WI38 (cell line): ENCODE results near the gene PDIA6.

Experiments used
- H3K4me3 ChIP-seq: 2 replicates; pipeline ENCODE4 v1.5.1; 2011; ENCODE audit warnings: low read depth, mild to moderate bottlenecking, control low read depth, low read length
- TF ChIP-seq, protein P1 (sequence below): IDR thresholded peaks from 2 replicates; pipeline ENCODE4 v1.5.1; 2012; ENCODE audit warnings: low read depth, mild to moderate bottlenecking, control low read depth, low read length

PDIA6 gene

DNA sequence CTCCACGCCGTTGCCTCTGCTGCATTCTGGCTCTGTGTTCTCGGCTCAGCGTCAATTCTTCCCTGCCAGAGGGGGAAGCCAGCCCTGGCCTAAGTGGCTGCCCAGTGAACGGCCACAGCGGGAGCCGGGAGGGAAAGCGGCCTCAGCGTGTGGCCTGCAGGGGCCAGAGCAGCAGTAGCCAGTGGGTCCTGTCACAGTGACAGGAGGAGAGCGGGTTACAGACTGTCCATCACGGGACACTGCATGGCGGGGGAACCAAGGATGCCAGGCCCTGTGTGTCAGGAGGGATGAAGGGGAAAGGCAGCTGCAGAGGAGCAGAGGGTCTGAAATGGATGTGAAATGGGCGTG is 39.7 kb downstream of the PDIA6 start:
- H3K4me3 ChIP-seq, result no peak overlapping the region
- TF ChIP-seq, protein P1, sequence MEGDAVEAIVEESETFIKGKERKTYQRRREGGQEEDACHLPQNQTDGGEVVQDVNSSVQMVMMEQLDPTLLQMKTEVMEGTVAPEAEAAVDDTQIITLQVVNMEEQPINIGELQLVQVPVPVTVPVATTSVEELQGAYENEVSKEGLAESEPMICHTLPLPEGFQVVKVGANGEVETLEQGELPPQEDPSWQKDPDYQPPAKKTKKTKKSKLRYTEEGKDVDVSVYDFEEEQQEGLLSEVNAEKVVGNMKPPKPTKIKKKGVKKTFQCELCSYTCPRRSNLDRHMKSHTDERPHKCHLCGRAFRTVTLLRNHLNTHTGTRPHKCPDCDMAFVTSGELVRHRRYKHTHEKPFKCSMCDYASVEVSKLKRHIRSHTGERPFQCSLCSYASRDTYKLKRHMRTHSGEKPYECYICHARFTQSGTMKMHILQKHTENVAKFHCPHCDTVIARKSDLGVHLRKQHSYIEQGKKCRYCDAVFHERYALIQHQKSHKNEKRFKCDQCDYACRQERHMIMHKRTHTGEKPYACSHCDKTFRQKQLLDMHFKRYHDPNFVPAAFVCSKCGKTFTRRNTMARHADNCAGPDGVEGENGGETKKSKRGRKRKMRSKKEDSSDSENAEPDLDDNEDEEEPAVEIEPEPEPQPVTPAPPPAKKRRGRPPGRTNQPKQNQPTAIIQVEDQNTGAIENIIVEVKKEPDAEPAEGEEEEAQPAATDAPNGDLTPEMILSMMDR, result no peak

DNA sequence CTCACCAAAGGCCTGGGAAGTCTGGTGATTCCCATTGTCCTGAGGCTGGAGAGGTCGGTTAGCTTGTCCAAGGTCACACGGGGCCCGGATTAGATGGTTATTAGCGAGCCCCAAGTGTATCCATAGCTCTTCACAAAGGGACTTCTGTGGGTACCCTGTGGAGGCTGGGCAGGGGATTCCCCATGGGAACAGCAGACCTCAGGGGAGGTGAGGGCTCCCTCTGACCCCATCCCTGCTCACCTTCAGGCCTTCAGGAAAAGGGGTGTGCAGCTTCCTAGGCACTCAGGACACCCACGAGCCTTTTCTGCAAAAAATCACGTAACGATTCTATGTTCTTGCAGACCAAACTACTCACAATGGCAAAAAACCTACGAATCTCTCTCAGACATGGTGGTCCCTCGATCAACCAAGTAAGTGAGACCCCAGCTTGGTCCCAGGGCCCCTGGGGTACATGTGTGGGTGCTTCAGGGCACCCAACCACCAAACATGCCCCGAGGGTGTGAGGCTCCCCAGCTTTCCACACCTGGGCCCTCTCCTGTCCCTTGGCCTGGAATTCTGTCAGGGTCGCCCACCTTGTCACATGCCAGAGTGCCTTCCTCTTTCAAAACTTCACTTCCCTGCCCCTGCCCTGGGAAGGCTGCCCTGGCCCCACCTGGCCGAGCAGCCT is 40.3 kb downstream of the PDIA6 start:
- TF ChIP-seq, protein P1, result no peak

DNA sequence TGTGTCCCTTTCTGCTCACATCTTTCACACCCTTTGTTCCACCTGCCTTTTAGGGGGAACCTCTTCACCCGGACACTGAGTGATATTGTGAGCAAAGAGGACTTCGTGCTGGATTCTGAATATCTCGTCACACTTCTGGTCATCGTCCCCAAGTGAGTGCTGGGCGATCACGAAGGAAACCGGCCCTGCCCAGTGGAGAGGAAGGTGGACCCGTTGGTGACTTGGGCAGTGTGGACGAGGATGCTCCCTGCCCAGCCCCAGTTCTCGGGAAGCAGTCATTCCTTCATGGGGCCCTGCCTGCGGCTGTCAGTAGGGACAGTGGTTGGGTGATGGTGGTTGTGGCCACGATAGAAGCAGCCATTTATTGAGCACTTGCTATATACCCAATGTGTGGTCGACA is 40.8 kb downstream of the PDIA6 start:
- no peak overlapping the region for H3K4me3 ChIP-seq
- TF ChIP-seq, protein P1, result no peak

More for the DNA sequence above, 40.3 kb downstream of the PDIA6 start:
- no peak overlapping the region for H3K4me3 ChIP-seq

DNA sequence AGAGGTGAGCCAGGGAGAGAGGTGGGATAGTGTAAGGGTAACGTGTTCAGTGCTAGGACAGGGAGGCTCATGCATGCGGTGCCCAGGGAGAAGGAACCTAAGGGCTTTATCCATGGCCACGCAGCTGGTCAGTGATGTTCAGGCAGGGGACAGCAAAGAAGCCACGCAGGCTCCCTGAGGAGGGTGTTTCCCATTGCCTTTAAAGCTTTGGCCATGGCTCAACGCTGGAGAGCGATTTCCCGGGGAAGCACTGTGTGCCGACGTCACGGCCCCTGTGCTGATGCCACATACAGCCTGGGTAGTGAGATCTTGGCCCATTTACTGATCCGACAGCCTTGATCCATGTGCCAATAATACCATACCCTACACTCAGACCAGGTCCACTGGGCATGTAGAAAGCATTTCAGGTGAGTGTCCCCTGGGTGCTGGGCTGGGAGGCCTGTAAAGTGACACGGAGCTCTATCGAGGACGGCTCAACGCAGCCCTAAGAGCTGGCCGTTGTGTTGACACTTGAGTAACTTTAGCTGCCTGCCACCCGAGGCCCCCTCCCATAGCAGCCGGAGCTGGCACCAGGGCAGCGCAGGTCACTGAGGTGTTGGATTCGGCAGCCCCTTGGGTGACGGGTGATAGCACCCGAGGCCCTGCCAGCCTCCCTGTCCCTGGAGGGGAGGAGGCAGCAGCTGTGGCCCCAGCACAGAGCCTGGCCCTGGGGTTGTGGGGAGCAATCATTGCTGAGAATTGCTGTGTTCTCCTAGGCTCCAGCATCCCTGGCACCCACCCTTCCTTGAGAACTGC is 41.4 kb downstream of the PDIA6 start:
- H3K4me3 ChIP-seq, result no peak overlapping the region
- TF ChIP-seq, protein P1, result no peak

DNA sequence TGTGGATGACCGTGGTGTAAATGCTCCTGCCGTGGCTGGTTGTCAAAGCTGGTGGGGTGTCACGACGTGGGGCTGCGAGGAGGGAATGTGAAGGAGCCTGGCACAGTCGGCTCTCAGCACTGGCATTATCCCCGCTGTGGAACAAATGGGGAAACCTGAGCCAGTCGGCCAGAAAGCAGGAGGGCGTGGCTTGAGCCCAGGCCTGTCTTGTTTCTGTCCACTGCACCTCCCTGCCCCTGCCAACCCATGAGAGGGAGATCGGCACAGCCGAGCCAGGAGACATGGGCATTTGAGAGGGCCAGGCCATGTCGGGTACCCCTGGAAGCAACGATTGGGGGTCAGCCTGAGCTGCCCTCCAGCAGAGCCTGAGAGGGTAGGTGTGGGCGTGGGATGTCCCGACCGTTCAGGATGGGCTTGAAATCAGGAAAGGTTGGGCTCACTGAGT is 44.5 kb downstream of the PDIA6 start:
- H3K4me3 ChIP-seq, result no peak overlapping the region
- TF ChIP-seq, protein P1, result no peak

DNA sequence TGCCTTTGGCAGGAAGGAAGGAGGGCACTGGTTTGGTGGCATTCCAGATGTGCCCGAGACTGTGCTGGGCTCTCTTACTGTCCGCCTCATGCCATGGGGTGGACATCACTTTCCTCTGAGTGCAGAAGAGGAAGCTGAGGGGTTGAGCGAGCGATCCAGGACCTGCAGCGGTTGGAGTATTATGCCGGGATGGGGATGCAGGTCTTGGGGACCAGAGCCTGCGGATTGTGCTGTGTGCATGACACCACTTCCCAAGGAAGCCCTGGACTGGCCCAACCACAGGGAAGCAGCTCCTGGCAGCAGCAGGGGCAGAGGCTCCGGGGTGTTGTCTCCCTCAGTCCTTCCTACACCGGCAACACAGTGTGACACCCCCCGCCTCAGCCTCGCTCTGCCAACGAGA is 46.7 kb downstream of the PDIA6 start:
- TF ChIP-seq, protein P1, result no peak
- no peak overlapping the region for H3K4me3 ChIP-seq

DNA sequence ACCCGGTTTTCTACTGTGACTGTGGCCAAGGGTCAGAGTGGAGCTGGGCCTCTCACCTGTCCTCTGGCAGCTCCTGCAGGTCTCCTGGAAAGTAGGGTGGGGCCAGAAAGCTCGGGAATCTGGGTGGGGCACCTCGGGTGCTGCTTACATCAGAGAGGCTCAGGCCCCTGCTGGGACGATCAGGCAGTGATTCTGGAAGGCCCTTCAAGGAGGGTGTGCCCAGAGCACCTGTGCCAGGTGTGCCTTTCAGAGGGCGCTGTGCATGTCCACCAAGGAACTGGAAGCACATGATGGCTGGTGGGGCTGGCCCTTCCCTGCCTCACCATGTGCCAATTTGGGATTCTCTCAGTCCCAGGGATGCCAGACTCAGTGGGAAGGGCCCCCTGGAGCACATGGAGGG is 47.1 kb downstream of the PDIA6 start:
- TF ChIP-seq, protein P1, result no peak
- H3K4me3 ChIP-seq, result no peak overlapping the region
